Hepatocyte (in vitro differentiated cells): ENCODE measurements around the gene EFHC2.

Experiments
- EZH2phosphoT487 ChIP-seq: fragments of 200-600 bp; sonication (generic); IDR thresholded peaks from one replicate; pipeline ENCODE4 v1.6.1; 2018; ENCODE audit warnings: antibody characterized with exemption, mild to moderate bottlenecking, low read depth, moderate library complexity; ENCODE audit not compliant: unreplicated experiment, severe bottlenecking
- TF ChIP-seq, protein P1 (sequence below): fragments of 200-600 bp; sonication (generic); IDR thresholded peaks from 2 replicates; pipeline ENCODE4 v1.5.1; 2016; ENCODE audit warnings: antibody characterized with exemption, mild to moderate bottlenecking; ENCODE audit not compliant: poor library complexity

DNA sequence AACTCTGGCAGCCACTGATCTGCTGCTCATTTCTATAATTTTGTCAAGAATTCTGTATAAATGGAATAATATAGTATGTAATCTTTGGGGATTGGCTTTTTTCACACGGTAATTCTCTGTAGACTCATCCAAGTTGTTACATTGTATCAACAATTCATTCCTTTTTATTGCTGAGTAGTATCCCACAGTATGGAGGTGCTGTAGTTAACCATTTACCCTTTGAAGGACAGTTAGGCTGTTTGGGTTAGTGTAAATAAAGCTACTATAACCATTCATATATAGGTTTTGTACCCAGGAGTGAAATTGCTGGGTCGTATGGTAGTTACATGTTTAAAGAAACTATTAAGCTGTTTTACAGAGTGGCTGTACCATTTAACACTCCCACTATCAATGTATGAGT lies 213.3 kb downstream of the EFHC2 start:
- TF ChIP-seq, protein P1, sequence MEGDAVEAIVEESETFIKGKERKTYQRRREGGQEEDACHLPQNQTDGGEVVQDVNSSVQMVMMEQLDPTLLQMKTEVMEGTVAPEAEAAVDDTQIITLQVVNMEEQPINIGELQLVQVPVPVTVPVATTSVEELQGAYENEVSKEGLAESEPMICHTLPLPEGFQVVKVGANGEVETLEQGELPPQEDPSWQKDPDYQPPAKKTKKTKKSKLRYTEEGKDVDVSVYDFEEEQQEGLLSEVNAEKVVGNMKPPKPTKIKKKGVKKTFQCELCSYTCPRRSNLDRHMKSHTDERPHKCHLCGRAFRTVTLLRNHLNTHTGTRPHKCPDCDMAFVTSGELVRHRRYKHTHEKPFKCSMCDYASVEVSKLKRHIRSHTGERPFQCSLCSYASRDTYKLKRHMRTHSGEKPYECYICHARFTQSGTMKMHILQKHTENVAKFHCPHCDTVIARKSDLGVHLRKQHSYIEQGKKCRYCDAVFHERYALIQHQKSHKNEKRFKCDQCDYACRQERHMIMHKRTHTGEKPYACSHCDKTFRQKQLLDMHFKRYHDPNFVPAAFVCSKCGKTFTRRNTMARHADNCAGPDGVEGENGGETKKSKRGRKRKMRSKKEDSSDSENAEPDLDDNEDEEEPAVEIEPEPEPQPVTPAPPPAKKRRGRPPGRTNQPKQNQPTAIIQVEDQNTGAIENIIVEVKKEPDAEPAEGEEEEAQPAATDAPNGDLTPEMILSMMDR, result no peak
- TF ChIP-seq EZH2phosphoT487, result no peak
